GM18519 (cell line): ENCODE data around the gene SYCE1L.
"Not testable (repeated sequence)": the region's sequence is repeated elsewhere in the genome, so short reads cannot be mapped to it uniquely, and the experiment has no call there.

Experiments
- ATAC-seq: cut with Tn5 transposase; IDR thresholded peaks from one replicate; pipeline ENCODE4 v1.9.1; 2021; ENCODE audit warnings: mild to moderate bottlenecking, moderate library complexity; ENCODE audit not compliant: unreplicated experiment, low FRiP score

The SYCE1L gene

DNA sequence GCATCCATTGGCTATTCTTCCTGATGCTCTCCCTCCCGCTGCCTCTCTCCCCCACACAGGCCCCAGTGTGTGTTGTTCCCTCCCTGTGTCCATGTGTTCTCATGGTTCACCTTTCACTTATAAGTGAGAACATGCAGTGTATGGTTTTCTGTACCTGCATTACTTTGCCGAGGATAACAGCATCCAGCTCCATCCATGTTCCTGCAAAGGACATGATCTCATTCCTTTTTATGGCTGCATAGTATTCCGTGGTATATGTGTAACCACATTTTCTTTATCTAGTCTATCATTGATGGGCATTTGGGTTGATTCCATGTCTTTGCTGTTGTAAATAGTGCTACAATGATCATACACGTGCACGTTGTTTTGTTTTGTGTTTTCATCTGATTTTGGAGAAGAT is 43.3 kb downstream of the SYCE1L start:
- ATAC-seq, result not testable (repeated sequence)

DNA sequence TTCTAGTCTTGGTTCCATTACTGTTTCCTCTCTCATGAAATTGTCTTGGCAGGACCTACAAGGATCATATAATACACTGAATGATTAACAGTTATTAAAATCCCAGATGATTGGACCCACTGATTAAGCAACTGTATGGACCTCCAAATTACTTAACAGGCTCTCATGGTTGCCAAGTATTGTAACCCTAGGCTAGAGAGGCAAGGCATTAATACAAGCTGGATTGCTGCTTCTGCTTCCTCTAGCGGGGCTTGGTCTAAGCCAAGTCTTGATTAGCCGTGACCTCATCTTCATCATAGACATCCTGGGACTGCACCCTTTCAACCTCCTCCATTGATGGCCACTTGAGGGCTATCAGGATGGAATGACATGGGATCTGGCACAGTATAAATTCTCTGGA is 46.9 kb downstream of the SYCE1L start:
- ATAC-seq, result no peak

DNA sequence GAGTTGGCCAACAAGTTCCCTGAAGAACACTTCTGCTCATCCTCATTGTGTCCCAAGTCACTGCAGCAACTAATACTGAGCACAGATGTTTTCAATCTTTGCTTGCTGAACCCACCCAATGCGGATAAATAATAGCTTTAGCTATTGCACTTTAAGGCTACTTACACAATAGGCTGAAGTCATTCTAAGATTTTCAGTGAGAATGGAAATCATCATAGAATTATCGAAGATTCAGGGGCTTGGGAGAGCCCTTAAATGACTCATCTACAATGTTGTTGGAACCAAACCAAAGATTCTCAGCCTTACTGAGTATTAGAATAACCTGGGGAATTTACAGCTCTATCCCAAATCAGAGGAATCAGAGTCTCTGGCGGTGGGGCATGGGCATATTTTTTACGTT is 51.2 kb downstream of the SYCE1L start:
- ATAC-seq, result no peak
